Middle frontal gyrus (tissue), 1 donor: Measurements from ENCODE around the gene THOP1.
"Not testable (repeated sequence)": the region's sequence is repeated elsewhere in the genome, so short reads cannot be mapped to it uniquely, and the experiment has no call there.

ENCODE experiments used
- DNase-seq: peaks from one replicate; pipeline ENCODE4 v3.0.0-alpha.2; 2015; ENCODE audit warnings: low spot score; ENCODE audit errors: extremely low spot score

The THOP1 gene

GRCh38 chr19:2815191-2815614 is 29.9 kb downstream of the THOP1 start:
- DNase-seq = no peak

DNA sequence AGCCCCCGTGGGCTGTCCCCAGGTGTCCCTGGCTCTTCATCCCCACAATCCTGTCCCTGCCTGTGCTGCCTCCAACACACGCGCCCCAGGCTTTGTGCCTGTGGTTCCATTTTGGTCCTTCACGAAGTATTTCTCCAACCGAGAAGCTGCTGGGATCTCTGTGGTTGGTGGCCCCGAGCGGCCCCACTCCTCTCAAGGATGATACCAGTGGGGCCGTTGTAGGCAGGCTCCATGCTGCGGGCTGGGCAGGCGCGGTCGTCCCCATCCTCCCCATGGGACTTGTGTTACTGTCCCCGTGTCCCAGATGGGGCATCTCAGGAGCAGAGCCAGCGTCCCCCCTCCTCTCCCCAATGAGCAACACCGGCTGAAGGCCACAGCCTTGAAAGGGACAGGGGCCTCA is 30.6 kb downstream of the THOP1 start:
- DNase-seq = no peak

DNA sequence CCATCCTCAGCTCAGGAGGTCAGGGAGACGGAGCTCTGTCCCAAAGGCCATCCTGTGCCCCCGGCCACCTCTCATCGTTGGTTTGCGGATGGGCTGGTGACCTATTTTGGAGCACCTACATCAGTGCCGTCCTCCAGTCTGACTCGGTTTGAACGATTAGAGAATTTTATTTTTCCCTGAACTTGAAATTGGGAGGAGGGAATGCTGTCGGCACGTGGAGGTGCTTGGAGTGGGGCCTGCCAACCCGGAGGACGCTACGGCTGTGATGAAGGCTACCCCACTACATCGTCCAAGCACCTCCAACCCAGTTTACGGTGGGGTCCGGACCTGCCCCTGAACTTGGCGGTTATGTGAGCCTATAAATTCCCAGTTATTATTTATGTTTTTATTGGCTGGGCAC is 31.3 kb downstream of the THOP1 start:
- no peak for DNase-seq

DNA sequence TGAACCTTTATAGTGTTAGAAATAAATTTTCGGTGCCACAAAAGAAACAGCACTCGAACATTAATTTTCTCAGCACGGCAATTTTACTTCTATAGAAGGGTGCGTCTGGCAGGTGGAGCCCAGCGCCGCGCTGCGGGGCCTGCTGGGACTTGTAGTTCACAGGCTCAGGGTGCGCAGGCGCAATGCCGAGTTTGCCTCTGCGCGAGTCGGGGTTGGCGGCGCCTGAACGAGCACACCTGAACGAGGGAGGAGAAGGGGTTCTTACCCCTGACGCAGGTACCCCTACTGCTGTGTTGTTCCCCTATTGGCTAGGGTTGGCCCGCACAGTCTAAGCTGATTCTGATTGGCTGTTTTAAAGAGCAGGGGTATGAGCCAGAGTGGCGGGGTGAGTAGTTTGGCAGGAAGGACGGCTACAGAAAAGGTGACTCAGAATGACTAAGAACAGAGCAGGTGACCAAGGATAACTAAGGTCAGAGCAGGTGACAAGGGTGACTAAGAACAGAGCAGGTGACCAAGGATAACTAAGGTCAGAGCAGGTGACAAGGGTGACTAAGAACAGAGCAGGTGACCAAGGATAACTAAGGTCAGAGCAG is 32.0 kb downstream of the THOP1 start:
- DNase-seq = not testable (repeated sequence)

GRCh38 chr19:2819540-2820111 is 34.3 kb downstream of the THOP1 start, which contains the start of gene ZNF554:
Gene ZNF554, plus strand, starts transcription at chr19:2819868. Its CDS starts 204 bp downstream, at chr19:2820072.
- peak; percentile 91 for DNase-seq

DNA sequence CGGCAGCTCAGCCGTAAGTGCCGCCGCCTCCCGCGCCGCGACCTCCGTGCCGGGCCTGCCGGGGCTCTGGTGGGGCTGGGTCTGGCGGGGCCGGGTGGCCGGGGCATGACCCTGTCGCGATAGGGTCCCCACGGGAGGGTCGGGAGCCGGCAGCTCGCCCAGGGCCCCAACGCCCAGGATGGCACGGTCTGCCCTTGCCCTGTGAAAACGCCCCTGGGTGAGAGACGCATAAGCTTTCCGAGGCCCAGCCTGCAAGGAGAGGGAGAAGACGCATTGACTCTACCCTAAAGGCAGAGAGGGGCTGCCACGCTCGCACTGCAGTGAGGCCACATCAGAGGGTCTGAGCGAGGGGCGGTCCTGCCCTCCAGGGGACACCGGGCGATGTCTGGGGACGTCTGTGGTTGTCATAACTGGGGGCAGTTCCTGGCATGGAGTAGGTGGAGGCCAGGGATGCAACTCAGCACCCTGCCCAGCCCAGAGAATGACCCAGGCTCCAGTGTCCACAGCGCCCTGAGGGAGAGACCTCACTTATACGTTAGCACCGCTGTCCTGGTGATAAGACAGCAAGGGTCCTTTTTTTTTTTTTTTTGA is 34.9 kb downstream of the THOP1 start:
- DNase-seq = no peak

DNA sequence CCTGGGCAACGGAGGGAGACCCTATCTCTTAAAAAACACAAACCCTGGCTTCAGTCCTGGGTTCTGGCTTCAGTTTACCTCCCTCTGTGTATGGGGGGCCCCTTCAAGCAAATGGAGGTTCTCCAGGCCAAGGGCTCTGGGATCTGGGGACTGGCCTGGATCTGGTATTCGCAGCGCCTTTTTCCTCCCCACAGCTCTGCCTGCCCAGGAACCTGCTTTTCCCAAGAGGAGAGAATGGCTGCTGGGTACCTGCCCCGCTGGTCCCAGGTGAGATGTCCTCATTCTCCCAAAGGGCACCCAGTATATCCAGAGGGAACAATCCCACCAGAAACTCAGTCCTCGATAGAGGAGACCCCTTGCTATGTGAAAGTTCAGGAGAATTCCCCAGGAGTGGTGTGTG is 37.5 kb downstream of the THOP1 start:
- no peak for DNase-seq

- DNase-seq = no peak
Observed at GRCh38 chr19:2823646-2824045, 38.3 kb downstream of the THOP1 start.

DNA sequence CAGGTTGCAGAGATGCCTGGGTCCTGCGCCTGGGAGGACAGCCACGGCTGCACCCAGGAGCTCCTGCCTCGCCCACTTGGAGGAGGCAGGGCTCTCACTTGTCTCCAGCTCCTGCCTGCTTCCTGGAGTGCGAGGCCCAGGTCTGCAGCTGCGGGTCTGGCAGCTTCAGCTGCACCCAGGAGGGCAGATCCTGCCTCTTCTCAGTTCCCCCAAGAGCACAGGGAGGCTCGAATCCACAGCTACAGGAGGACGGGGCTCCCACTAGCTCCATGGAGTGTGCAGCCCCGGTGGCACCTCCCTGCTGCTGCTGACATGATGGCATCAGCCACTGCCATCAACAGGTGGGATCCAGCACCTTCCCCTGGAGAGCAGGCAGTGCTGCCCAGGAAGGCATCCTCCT is 38.8 kb downstream of the THOP1 start:
- no peak for DNase-seq

GRCh38 chr19:2827022-2827421 is 41.7 kb downstream of the THOP1 start:
- DNase-seq = no peak

- no peak for DNase-seq
Observed at GRCh38 chr19:2827840-2828489, 42.7 kb downstream of the THOP1 start.

GRCh38 chr19:2834294-2834871 is 49.1 kb downstream of the THOP1 start:
- no peak for DNase-seq

DNA sequence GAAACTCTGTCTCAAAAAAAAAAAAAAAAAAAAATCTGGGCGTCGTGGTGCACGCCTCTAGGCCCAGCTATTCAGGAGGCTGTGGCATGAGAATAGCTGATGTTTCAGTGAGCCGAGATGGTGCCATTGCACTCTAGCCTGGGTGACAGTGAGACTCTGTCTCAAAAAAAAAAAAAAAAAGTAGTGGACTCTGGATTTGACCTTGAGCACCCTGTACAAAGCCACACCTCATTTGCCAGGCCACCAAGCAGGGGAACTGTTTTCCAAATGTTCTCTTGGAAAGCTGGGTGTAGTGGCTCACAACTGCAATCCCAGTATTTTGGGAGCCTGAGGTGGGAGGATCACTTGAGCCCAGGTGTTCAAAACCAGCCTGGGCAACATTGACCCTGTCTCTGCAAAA is 52.1 kb downstream of the THOP1 start:
- DNase-seq = no peak

DNA sequence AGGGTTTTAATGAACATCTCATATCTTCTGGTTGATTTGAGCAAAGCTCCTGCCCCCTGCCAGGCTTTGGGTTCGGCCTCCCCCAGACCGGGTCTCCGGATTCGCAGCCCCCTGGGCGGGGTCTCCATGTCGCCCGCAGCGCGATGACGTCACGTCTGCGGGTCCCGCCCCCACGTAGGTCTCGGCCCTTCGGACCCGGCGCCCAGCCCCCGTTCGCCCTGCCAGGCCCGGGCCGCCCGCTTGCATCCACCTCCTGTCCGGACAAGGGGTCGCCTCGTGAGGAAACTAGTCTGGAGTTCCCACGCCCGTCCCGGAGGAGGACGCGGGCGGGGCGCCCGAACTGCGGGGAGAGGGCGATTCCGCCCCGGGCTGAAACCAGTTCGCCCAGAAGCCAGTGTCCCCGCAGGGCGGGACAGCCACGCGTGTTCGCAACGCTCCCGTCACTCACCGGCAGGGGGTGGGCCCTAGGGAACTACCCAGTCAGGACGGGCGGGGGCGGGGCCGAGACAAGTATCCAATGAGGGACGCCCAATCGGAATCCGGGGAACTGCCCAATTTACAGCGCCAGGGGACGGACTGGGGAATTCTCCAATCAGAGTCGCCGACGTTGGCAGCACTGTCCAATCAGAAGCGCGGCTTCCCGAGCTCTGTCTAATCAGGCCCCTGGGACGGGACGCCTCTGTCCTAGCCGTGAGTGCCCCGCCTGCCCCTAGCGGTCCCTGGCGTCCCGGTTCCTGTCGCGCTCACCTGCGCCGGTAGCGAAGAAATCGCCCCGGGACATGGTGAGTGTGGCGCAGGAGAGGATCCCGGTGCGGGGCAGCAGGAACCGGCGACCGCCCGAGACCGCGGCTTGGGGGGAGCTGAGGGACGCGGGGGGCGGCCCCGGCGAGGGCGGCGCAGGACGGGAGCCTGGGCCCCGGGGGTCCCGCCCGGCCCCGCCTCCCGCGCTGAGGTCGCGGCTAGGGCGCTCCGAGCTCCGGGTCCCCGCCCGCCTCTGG is 55.8 kb downstream of the THOP1 start, which contains the start of gene ZNF555:
Gene ZNF555, plus strand, starts transcription at position 682 of the 998 bp plus-strand sequence. Its CDS starts 98 bp downstream, at position 780.
- peak; percentile 98 for DNase-seq

GRCh38 chr19:2841855-2842574 is 56.7 kb downstream of the THOP1 start:
- DNase-seq = no peak

DNA sequence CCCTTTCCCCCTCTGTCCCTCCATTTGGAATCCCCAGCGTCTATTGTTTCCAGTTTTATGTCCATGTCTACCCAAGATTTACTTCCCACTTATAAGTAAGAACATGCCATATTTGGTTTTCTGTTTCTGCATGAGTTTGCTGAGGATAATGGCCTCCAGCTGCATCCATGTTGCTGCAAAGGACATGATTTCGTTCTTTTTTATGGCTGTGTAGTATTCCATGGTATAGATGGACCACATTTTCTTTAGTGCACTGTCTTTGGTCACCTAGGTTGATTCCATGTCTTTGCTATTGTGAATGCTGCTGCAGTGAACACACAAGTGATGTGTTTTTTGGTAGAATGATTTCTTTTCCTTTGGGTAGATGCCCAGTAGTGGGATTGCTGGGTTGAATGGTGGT is 59.8 kb downstream of the THOP1 start:
- DNase-seq = no peak

GRCh38 chr19:2846180-2846894 is 61.0 kb downstream of the THOP1 start:
- no peak for DNase-seq

GRCh38 chr19:2847507-2847906 is 62.2 kb downstream of the THOP1 start:
- no peak for DNase-seq

GRCh38 chr19:2848616-2849015 is 63.3 kb downstream of the THOP1 start:
- DNase-seq = no peak
